Activated T-cell treated with anti-CD3 and anti-CD28 coated beads for 24 hours (primary cell): ENCODE results near the gene ETFRF1.

ENCODE experiments used
- DNase-seq: peaks from one replicate; pipeline ENCODE4 v3.0.0-alpha.2; 2020; ENCODE audit warnings: low read depth

ETFRF1 gene

GRCh38 chr12:25195056-25195971 is at the start of gene ETFRF1, which contains the start of gene DNAI7:
Gene ETFRF1 (plus strand): TSS chr12:25195237. CDS start chr12:25203957, 8,720 bp downstream.
Gene DNAI7 (minus strand): TSS chr12:25195160. CDS start chr12:25195078, 82 bp downstream.
- DNase-seq: peak; percentile 92

- DNase-seq: no peak
Measured at GRCh38 chr12:25146686-25147085, 48.4 kb upstream of the ETFRF1 start.

GRCh38 chr12:25151476-25151875 is 43.6 kb upstream of the ETFRF1 start:
- no peak for DNase-seq

GRCh38 chr12:25152055-25152454 is 43.0 kb upstream of the ETFRF1 start:
- DNase-seq: no peak

- DNase-seq: no peak
Measured at GRCh38 chr12:25155022-25155576, 39.9 kb upstream of the ETFRF1 start.

- no peak for DNase-seq
Measured at GRCh38 chr12:25156061-25156460, 39.0 kb upstream of the ETFRF1 start.

- no peak for DNase-seq
Measured at GRCh38 chr12:25162866-25163265, 32.2 kb upstream of the ETFRF1 start.

GRCh38 chr12:25182765-25183164 is 12.3 kb upstream of the ETFRF1 start:
- DNase-seq: no peak

GRCh38 chr12:25184132-25184531 is 10.9 kb upstream of the ETFRF1 start:
- no peak for DNase-seq

GRCh38 chr12:25186038-25186787 is 8.8 kb upstream of the ETFRF1 start:
- DNase-seq: no peak

GRCh38 chr12:25186788-25187402 is 8.1 kb upstream of the ETFRF1 start:
- DNase-seq: no peak

- DNase-seq: no peak
Measured at GRCh38 chr12:25187781-25188180, 7.3 kb upstream of the ETFRF1 start.

GRCh38 chr12:25189656-25190055 is 5.4 kb upstream of the ETFRF1 start:
- DNase-seq: no peak

GRCh38 chr12:25190793-25191192 is 4.2 kb upstream of the ETFRF1 start:
- DNase-seq: no peak

GRCh38 chr12:25194214-25194613 is 823 bp upstream of the ETFRF1 start:
- no peak for DNase-seq

GRCh38 chr12:25194722-25195055 is 348 bp upstream of the ETFRF1 start:
- DNase-seq: no peak

- no peak for DNase-seq
Measured at GRCh38 chr12:25197608-25198007, 2.6 kb downstream of the ETFRF1 start.

GRCh38 chr12:25200703-25201102 is 5.7 kb downstream of the ETFRF1 start:
- no peak for DNase-seq

- DNase-seq: no peak
Measured at GRCh38 chr12:25202137-25202536, 7.1 kb downstream of the ETFRF1 start.

GRCh38 chr12:25207411-25207810 is 12.4 kb downstream of the ETFRF1 start:
- no peak for DNase-seq

- no peak for DNase-seq
Measured at GRCh38 chr12:25207846-25208245, 12.8 kb downstream of the ETFRF1 start.

- no peak for DNase-seq
Measured at GRCh38 chr12:25208554-25208953, 13.5 kb downstream of the ETFRF1 start.
